Measurements from ENCODE around the gene RHOU.
A peak's percentile ranks its signal among the peaks of the same experiment; 100 is the strongest.

Gene RHOU

DNA sequence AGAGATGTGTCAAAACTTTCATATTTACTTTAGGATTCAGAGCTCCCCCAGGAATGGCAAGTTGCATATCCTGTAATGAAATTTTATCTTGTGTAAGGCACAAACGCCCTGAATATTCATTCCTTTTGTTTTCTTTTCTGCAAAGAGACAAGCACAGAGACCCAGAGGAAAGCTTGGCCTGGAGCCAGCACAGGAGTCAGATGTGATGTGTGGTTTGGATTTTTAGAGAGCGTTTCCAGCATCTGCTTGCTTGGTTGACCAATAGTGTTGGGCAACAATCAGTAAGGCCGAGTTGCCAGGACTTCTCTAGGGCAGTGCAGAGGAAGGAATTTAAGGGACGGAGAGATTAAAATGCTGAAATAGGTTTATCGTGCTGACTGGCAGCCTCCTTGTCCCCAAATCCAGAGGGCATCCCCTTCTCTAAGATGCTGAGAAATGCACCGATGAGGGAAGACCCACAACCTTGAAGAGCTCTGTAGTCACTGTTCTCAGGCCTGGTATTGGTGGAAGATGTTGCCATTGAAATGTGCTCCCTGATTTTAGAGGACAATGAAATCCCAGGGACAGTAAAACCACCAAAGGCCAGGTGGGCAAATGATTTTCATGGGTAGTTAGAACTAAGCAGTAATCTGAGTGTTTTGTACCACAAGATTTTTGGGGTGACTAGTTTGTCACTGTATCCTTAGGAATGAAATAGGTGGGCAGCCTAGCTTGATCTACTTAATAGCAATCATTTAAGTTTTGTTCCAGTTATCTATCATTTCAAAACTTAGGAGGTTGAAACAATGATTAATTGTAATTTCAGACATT lies 37.9 kb upstream of the RHOU start:
- TF ChIP-seq, protein P1, sequence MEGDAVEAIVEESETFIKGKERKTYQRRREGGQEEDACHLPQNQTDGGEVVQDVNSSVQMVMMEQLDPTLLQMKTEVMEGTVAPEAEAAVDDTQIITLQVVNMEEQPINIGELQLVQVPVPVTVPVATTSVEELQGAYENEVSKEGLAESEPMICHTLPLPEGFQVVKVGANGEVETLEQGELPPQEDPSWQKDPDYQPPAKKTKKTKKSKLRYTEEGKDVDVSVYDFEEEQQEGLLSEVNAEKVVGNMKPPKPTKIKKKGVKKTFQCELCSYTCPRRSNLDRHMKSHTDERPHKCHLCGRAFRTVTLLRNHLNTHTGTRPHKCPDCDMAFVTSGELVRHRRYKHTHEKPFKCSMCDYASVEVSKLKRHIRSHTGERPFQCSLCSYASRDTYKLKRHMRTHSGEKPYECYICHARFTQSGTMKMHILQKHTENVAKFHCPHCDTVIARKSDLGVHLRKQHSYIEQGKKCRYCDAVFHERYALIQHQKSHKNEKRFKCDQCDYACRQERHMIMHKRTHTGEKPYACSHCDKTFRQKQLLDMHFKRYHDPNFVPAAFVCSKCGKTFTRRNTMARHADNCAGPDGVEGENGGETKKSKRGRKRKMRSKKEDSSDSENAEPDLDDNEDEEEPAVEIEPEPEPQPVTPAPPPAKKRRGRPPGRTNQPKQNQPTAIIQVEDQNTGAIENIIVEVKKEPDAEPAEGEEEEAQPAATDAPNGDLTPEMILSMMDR (IDR thresholded peaks at IDR 0.05; ENCODE audit: low read depth, low read length), result no peak
- DNase-seq (ENCODE audit: extremely low read depth, low read depth), result peak; percentile 44

DNA sequence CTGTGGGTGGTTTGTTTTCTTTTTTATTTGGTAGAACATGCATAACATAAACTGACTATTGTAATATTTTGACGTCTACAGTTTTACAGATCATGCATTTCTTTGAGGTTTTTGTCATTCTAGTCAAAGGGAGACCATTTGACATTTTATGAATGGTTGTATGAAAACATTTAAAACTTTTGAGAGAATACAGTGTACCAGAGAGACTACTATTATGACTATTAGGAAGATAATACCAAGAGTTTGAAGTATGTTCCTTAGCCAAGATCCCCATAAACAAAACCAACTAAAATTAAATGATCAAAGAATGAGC lies 37.3 kb upstream of the RHOU start:
- no peak for DNase-seq (ENCODE audit: extremely low read depth, low read depth)

DNA sequence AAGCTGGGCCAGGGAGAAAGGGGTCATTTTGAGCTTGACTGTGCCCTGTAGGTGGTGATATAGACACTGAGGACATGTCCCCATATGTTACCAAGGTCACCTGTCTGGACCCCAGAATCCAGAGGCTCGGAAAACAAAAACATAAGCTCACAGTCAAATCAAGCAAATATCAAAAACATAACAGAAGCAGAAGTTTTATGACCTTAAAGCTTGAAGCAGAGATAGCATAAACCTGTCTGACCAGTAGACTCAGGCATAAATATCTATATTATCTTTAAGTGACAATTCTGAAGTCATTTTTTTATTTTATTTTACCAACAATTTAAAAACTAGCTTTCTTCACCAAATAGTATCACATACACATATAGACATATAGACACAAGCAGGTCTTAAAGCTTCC lies 32.8 kb upstream of the RHOU start:
- no peak for DNase-seq (ENCODE audit: extremely low read depth, low read depth)
- TF ChIP-seq, protein P1 (IDR thresholded peaks at IDR 0.05; ENCODE audit: low read depth, low read length), result no peak

More for the DNA sequence above, 37.3 kb upstream of the RHOU start:
- TF ChIP-seq, protein P1 (IDR thresholded peaks at IDR 0.05; ENCODE audit: low read depth, low read length), result no peak

DNA sequence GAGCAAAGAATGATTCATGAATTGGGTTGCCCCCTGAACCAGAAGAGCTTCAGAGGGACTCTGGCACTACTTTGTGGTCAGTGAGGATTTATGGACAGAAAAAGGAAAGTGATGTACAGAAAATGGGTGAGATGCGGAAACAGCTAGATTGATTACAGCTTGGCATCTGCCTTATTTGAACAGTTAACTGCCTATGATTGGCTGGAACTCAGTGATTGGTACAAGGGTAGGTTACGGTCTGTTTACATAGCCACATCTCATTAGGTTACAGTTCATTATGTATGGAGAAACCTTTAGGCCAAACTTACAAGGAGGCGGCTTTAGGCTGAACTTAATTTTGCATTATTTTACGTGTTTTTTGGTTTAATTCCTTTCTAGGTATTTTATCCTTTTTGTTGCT lies 29.0 kb upstream of the RHOU start:
- TF ChIP-seq, protein P1 (IDR thresholded peaks at IDR 0.05; ENCODE audit: low read depth, low read length), result no peak
- no peak for DNase-seq (ENCODE audit: extremely low read depth, low read depth)

DNA sequence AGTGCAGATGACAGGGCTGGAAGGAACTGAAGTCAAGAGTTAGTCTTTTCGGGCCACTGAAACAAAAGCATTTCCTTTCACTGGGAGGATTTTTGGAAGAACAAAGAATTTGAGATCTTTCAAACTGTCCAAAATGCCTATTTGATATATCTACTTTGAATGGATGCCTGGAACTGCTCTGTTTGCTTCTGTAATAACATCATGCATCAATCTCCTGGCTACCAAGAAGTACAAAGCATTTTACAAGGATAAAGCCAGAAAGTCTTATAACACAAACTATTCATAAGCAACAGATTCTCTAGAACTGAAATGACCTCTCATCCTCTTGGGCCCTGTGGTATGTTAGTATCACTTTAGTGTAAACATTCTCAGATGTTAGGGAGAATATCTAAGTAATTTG lies 18.2 kb upstream of the RHOU start:
- TF ChIP-seq, protein P1 (IDR thresholded peaks at IDR 0.05; ENCODE audit: low read depth, low read length), result no peak
- DNase-seq (ENCODE audit: extremely low read depth, low read depth), result no peak

DNA sequence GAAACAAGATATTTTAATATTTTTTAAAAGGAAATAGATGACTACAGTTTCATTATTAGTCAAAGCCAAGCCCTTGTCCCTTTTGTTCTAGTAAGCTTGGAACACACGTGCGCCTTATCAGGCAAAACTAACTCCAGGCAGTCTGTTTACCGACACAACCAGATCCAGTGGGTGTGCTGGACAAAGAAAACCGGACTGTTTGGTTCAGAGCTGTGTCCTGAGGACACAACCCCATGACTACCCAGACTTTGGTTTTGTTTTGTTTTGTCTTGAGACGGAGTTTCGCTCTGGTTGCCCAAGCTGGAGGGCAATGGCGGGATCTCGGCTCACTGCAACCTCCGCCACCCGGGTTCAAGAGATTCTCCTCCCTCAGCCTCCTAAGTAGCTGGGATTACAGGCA lies 13.9 kb upstream of the RHOU start:
- no peak for DNase-seq (ENCODE audit: extremely low read depth, low read depth)
- TF ChIP-seq, protein P1 (IDR thresholded peaks at IDR 0.05; ENCODE audit: low read depth, low read length), result no peak

DNA sequence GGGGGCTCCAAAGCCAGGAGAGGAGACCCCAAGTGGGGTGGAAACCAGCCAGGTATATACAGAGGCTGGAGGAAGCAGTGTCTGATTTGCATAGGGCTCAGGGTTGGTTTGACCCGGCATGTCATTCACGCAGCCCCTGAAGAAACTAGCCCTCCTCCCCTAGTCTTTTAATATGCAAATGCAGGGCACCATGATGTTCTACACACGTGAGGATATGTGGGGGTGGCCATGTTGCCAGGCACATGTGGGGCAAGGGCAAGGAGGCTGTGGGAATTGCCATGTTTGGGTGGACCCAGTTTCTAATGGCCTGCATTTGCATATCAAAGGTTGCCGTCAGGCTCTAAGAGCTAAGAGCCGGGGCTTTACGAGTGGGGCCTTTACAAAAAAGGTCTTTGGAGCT lies 12.0 kb upstream of the RHOU start:
- TF ChIP-seq, protein P1 (IDR thresholded peaks at IDR 0.05; ENCODE audit: low read depth, low read length), result no peak
- DNase-seq (ENCODE audit: extremely low read depth, low read depth), result no peak
